ENCODE data around the gene RRM1.

The RRM1 gene

DNA sequence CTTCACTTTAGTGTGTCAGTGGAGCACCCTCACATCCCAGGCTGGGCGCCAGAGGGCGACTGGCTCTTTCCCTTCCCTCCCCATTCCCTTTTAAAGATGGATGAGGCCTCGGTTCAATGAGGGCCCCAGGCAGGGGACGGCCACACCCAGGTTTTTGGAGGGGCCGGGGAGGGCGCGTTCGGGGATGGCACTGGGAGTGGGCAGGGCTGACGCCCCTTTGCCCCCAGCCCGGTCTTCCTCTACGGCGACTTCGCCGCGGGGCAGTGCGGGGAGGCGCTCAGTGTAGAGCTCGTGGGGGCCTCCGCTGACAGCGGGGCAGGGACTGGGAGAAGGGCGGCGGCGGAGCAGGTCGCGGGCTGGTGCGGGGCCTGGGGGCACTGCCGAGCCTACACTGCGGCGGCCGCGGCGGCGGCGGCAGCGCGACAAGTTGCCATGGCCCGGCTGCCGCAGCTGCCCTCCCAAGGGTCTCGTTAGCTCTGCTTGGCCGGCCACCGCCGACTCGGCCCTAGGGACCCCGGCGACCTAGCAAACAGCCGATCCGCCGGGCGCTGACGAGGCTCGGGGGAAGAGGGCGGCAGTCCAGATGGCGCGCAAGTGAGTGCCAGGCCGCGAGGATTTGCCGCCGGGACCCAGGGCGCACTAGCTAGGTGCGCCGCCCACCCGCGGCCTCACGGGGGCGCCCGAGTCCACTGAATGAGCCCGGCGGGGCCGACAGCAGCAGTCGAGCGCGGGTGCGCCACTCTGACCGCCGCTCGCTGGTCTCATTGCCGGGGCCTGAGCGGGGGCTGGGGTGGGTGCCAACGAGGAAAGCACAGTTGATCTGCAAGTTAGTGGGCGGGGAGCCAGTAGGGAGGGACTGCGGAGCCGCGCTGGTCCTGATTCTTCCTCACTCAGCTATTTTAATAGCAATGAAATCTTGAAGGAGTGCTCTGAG lies 92.7 kb downstream of the RRM1 start:
- DNase-seq (ENCODE audit: low read depth in 2 of 2), result peak; percentile 62 to 66

Data from fibroblast of skin of left biceps (primary cell).